Measurements from ENCODE around the gene SPAG9. TPM values are rescaled to one million over a fixed set of nuclear protein-coding genes. Genes with fewer than 3 reads are reported as not detected.
A peak's percentile ranks its signal among the peaks of the same experiment; 100 is the strongest.

The SPAG9 gene
- total and polyA plus RNA-seq, 2 experiments from 2014 or later: 13.7 to 45.0 TPM

DNA sequence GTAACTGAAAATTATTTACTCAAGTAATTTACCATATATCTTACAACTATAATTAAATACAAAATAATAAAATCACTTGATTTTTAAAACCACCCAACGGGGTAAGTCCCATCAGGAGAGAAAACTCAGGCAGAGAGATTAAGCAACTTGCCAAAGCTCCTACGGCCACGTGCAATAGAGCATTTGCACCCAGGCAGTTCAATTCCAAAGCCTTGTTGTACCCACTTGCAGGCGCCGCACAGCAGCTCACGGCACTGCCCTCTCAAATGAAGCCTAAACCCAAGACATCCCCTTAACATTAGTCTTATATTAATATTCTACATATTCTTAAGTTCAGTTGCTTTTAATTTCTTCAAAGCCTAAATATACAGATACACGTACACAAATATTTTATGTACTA lies 75.7 kb downstream of the SPAG9 start:
- no peak overlapping the region; the same call in 1 of the 2 replicates for H3K27ac Mint-ChIP-seq

DNA sequence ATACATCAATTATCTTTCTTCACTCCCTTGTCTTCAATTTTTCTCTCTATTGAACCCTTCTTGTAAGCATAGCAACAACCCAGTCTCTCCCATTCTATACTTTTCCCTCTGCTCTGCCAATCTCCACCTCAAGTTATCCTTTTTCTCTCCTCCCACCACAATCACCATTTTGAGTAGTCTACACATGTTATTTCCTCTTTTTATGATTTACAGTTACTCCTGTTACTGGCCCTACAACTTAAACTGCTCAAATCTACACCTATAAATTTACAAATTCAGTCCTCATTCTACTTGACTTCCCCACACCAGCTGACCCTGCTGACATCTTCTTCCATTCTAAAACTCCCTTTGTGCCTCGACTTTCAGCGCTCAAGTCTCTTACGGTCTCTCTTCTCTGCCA lies 84.6 kb downstream of the SPAG9 start:
- no peak overlapping the region for H3K4me2 ChIP-seq
- H3K79me2 ChIP-seq (replicated peaks; ENCODE audit: insufficient read depth): no peaks in the 10 kb centered on the region
- no peak overlapping the region for H3K4me3 ChIP-seq
- H3K4me1 ChIP-seq (ENCODE audit: insufficient read depth): no peaks in the 10 kb centered on the region
- no peak overlapping the region for H2AFZ ChIP-seq
- no peaks in the 10 kb centered on the region for H4K20me1 ChIP-seq (replicated peaks; ENCODE audit: insufficient read depth)
- Mint-ChIP-seq H3K4me1 (peaks cover 10% of the 10 kb centered on the region), H3K9me3 (no peaks in the 10 kb centered on the region), H3K4me3 (no peak overlapping the region), H3K36me3 (ENCODE audit: low read depth) (no peaks in the 10 kb centered on the region), H3K27me3 (ENCODE audit: insufficient read depth, low read depth, poor library complexity) (no peaks in the 10 kb centered on the region), H3K27ac (peak overlapping the region; percentile 29)
- no peaks in the 10 kb centered on the region for H3F3A ChIP-seq (replicated peaks; ENCODE audit: low read depth)
- no peak overlapping the region for H3K27ac ChIP-seq (ENCODE audit: low read depth)
- DNase-seq (ENCODE audit: low spot score): no peak
- no peaks in the 10 kb centered on the region for H3K27me3 ChIP-seq (ENCODE audit: insufficient read depth)
- H3K9me2 ChIP-seq (ENCODE audit: insufficient read depth): no peaks in the 10 kb centered on the region
- no peak for ATAC-seq
- peaks cover 2% of the 10 kb centered on the region; the same call in 1 of the 2 replicates for H3K36me3 ChIP-seq (ENCODE audit: insufficient read depth)
- TF ChIP-seq NANOG (IDR thresholded peaks at IDR 0.05; ENCODE audit: borderline replicate concordance): no peak
- TF ChIP-seq, protein P1, sequence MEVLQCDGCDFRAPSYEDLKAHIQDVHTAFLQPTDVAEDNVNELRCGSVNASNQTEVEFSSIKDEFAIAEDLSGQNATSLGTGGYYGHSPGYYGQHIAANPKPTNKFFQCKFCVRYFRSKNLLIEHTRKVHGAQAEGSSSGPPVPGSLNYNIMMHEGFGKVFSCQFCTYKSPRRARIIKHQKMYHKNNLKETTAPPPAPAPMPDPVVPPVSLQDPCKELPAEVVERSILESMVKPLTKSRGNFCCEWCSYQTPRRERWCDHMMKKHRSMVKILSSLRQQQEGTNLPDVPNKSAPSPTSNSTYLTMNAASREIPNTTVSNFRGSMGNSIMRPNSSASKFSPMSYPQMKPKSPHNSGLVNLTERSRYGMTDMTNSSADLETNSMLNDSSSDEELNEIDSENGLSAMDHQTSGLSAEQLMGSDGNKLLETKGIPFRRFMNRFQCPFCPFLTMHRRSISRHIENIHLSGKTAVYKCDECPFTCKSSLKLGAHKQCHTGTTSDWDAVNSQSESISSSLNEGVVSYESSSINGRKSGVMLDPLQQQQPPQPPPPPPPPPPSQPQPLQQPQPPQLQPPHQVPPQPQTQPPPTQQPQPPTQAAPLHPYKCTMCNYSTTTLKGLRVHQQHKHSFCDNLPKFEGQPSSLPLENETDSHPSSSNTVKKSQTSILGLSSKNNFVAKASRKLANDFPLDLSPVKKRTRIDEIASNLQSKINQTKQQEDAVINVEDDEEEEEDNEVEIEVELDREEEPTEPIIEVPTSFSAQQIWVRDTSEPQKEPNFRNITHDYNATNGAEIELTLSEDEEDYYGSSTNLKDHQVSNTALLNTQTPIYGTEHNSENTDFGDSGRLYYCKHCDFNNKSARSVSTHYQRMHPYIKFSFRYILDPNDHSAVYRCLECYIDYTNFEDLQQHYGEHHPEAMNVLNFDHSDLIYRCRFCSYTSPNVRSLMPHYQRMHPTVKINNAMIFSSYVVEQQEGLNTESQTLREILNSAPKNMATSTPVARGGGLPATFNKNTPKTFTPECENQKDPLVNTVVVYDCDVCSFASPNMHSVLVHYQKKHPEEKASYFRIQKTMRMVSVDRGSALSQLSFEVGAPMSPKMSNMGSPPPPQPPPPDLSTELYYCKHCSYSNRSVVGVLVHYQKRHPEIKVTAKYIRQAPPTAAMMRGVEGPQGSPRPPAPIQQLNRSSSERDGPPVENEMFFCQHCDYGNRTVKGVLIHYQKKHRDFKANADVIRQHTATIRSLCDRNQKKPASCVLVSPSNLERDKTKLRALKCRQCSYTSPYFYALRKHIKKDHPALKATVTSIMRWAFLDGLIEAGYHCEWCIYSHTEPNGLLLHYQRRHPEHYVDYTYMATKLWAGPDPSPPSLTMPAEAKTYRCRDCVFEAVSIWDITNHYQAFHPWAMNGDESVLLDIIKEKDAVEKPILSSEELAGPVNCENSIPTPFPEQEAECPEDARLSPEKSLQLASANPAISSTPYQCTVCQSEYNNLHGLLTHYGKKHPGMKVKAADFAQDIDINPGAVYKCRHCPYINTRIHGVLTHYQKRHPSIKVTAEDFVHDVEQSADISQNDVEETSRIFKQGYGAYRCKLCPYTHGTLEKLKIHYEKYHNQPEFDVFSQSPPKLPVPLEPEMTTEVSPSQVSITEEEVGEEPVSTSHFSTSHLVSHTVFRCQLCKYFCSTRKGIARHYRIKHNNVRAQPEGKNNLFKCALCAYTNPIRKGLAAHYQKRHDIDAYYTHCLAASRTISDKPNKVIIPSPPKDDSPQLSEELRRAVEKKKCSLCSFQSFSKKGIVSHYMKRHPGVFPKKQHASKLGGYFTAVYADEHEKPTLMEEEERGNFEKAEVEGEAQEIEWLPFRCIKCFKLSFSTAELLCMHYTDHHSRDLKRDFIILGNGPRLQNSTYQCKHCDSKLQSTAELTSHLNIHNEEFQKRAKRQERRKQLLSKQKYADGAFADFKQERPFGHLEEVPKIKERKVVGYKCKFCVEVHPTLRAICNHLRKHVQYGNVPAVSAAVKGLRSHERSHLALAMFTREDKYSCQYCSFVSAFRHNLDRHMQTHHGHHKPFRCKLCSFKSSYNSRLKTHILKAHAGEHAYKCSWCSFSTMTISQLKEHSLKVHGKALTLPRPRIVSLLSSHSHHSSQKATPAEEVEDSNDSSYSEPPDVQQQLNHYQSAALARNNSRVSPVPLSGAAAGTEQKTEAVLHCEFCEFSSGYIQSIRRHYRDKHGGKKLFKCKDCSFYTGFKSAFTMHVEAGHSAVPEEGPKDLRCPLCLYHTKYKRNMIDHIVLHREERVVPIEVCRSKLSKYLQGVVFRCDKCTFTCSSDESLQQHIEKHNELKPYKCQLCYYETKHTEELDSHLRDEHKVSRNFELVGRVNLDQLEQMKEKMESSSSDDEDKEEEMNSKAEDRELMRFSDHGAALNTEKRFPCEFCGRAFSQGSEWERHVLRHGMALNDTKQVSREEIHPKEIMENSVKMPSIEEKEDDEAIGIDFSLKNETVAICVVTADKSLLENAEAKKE (CRISPR knock-in tag; IDR thresholded peaks at IDR 0.05): no peak
- TF ChIP-seq, protein P2, sequence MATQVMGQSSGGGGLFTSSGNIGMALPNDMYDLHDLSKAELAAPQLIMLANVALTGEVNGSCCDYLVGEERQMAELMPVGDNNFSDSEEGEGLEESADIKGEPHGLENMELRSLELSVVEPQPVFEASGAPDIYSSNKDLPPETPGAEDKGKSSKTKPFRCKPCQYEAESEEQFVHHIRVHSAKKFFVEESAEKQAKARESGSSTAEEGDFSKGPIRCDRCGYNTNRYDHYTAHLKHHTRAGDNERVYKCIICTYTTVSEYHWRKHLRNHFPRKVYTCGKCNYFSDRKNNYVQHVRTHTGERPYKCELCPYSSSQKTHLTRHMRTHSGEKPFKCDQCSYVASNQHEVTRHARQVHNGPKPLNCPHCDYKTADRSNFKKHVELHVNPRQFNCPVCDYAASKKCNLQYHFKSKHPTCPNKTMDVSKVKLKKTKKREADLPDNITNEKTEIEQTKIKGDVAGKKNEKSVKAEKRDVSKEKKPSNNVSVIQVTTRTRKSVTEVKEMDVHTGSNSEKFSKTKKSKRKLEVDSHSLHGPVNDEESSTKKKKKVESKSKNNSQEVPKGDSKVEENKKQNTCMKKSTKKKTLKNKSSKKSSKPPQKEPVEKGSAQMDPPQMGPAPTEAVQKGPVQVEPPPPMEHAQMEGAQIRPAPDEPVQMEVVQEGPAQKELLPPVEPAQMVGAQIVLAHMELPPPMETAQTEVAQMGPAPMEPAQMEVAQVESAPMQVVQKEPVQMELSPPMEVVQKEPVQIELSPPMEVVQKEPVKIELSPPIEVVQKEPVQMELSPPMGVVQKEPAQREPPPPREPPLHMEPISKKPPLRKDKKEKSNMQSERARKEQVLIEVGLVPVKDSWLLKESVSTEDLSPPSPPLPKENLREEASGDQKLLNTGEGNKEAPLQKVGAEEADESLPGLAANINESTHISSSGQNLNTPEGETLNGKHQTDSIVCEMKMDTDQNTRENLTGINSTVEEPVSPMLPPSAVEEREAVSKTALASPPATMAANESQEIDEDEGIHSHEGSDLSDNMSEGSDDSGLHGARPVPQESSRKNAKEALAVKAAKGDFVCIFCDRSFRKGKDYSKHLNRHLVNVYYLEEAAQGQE (IDR thresholded peaks at IDR 0.05; ENCODE audit: unreplicated experiment): no peak
- TF ChIP-seq, protein P3, sequence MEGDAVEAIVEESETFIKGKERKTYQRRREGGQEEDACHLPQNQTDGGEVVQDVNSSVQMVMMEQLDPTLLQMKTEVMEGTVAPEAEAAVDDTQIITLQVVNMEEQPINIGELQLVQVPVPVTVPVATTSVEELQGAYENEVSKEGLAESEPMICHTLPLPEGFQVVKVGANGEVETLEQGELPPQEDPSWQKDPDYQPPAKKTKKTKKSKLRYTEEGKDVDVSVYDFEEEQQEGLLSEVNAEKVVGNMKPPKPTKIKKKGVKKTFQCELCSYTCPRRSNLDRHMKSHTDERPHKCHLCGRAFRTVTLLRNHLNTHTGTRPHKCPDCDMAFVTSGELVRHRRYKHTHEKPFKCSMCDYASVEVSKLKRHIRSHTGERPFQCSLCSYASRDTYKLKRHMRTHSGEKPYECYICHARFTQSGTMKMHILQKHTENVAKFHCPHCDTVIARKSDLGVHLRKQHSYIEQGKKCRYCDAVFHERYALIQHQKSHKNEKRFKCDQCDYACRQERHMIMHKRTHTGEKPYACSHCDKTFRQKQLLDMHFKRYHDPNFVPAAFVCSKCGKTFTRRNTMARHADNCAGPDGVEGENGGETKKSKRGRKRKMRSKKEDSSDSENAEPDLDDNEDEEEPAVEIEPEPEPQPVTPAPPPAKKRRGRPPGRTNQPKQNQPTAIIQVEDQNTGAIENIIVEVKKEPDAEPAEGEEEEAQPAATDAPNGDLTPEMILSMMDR (conservative IDR thresholded peaks at IDR 0.05; ENCODE audit: low read depth in 2 of 2): no peak
- TF ChIP-seq ZNF331 (CRISPR knock-in tag; IDR thresholded peaks at IDR 0.05; ENCODE audit: low read depth): no peak
- no peak for TF ChIP-seq JUNB (IDR thresholded peaks at IDR 0.05; ENCODE audit: unreplicated experiment)
- no peak for TF ChIP-seq EZH2 (IDR thresholded peaks at IDR 0.05; ENCODE audit: low read depth, unreplicated experiment)
- TF ChIP-seq, protein P4, sequence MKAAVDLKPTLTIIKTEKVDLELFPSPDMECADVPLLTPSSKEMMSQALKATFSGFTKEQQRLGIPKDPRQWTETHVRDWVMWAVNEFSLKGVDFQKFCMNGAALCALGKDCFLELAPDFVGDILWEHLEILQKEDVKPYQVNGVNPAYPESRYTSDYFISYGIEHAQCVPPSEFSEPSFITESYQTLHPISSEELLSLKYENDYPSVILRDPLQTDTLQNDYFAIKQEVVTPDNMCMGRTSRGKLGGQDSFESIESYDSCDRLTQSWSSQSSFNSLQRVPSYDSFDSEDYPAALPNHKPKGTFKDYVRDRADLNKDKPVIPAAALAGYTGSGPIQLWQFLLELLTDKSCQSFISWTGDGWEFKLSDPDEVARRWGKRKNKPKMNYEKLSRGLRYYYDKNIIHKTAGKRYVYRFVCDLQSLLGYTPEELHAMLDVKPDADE (IDR thresholded peaks at IDR 0.05): no peak
- TF ChIP-seq CREB1 (CRISPR knock-in tag; IDR thresholded peaks at IDR 0.05; ENCODE audit: low read depth): no peak

More for the DNA sequence above, 75.7 kb downstream of the SPAG9 start:
- Histone ChIP-seq H4K20me1 (replicated peaks; ENCODE audit: insufficient read depth) (no peaks in the 10 kb centered on the region), H3K4me2 (peak overlapping the region; percentile 64), H3K4me1 (ENCODE audit: insufficient read depth) (peaks cover 26% of the 10 kb centered on the region), H3F3A (replicated peaks; ENCODE audit: low read depth) (no peaks in the 10 kb centered on the region), H3K9me2 (ENCODE audit: insufficient read depth) (no peaks in the 10 kb centered on the region), H3K27ac (ENCODE audit: low read depth) (no peak overlapping the region), H3K36me3 (ENCODE audit: insufficient read depth) (peaks cover 5% of the 10 kb centered on the region; the same call in 1 of the 2 replicates), H3K27me3 (ENCODE audit: insufficient read depth) (no peaks in the 10 kb centered on the region), H3K4me3 (0 out of 2 replicates have a peak overlapping the region, but pooled peaks have one; percentile 11), H2AFZ (no peak overlapping the region), H3K79me2 (replicated peaks; ENCODE audit: insufficient read depth) (peaks cover 24% of the 10 kb centered on the region)
- no peak for TF ChIP-seq EZH2 (IDR thresholded peaks at IDR 0.05; ENCODE audit: low read depth, unreplicated experiment)
- no peak for DNase-seq (ENCODE audit: low spot score)
- H3K9me3 Mint-ChIP-seq: no peaks in the 10 kb centered on the region
- ATAC-seq: no peak
- H3K4me3 Mint-ChIP-seq: peak overlapping the region; percentile 55
- H3K36me3 Mint-ChIP-seq (ENCODE audit: low read depth): no peaks in the 10 kb centered on the region
- H3K27me3 Mint-ChIP-seq (ENCODE audit: insufficient read depth, low read depth, poor library complexity): no peaks in the 10 kb centered on the region
- peaks cover 15% of the 10 kb centered on the region; the same call in 2 of the 3 replicates for H3K4me1 Mint-ChIP-seq
